Epidermal melanocyte (primary cell): ENCODE data around the gene CD320.

Experiments used
- DNase-seq: peaks from one replicate; pipeline ENCODE4 v3.0.0; 2011; ENCODE audit warnings: low spot score; ENCODE audit not compliant: insufficient read length

Gene CD320

DNA sequence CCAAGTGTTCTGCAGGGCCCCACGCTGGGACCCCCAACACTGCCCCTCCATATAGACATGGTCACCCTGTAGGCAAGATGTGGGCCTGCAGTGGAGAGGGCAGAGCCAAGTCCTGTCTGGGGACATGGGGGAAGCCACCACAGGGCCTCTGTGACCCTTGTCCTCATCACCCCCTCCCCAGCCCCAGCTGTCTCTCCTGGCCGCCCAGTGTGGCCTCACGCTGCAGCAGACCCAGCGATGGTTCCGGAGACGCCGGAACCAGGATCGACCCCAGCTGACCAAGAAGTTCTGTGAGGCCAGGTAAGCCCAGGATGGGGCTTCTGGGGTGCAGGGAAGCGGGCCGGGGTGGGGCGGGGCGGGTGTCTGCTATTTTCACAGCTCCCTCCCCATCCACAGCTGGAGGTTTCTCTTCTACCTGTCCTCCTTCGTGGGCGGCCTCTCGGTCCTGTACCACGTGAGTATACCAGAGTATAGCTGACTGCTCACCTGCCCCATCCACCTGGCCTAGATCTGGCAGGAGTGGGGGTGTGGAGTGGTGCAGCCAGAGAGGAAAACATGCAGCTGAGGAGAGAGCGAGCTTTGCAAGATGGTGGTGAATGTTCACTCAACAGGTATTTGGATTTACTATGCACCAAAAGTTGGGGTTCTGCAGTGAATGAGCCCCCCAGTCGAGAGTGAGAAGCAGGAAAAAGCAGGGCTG lies 52.6 kb downstream of the CD320 start:
- no peak for DNase-seq

GRCh38 chr19:8254286-8255001 lies 53.7 kb downstream of the CD320 start:
- no peak for DNase-seq

DNA sequence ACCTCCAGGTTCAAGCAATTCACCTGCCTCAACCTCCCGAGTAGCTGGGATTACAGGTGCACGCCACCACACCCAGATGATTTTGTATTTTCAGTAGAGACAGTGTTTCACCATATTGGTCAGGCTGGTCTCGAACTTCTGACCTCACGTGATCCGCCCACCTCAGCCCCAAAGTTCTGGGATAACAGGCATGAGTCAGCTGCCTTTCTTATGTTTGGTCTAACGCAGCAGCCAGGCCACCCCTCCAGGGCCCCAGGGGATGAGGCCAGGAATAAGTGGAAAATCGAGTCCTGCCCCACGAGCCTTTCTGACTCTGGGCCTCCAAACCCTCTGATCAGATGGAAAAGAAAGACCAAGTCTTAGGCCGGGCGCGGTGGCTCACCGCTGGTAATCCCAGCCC lies 54.5 kb downstream of the CD320 start:
- no peak for DNase-seq

DNA sequence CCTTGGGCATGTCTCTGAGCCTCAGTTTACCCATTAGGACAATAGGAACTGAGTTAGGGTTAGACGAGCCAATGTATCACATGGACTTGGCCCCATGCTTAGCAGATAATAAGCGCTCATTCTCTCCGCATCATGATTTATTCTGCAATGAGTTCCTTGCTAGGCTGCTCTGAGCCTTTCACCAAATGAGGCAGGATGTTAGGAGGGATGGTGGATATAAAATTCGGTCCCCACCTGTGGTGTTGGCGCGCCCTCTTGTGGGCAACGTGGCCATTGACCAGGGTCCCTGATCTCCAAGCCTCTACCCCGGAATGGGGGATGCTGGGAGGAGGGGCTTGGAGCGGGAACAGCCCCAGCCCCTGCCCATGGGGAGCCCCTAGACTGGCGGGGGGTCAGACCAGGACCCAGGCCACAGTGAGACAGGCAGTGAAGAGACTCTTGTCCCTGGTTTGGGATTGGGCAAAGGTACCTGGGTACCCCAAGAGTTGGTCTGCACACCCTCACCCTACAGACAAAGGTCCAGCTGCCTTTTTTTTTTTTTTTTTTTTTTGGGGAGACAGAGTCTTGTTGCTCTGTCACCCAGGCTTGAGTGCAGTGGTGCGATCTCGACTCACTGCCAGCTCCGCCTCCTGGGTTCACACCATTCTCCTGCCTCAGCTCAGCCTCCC lies 55.1 kb downstream of the CD320 start:
- peak; percentile 92 for DNase-seq
